K562 (cell line): Measurements from ENCODE around the gene WASF2. TPM values are rescaled to one million over a fixed set of nuclear protein-coding genes. Genes with fewer than 3 reads are reported as not detected.

Source experiments
- CBFA2T2 ChIP-seq: fragments of 450-650 bp; conservative IDR thresholded peaks from 2 replicates; pipeline ENCODE4 v1.6.1; 2017; ENCODE audit warnings: mild to moderate bottlenecking
- CBX1 ChIP-seq: sonication (generic); IDR thresholded peaks from 2 replicates; pipeline ENCODE4 v1.6.1; 2016; ENCODE audit warnings: antibody characterized with exemption, low read depth, mild to moderate bottlenecking
- CREM ChIP-seq: IDR thresholded peaks from 2 replicates; pipeline ENCODE4 v1.6.1; 2014; ENCODE audit warnings: antibody characterized with exemption, low read depth
- CXXC5 ChIP-seq: fragments of 250-450 bp; sonication (Bioruptor Pico); IDR thresholded peaks from 2 replicates; pipeline ENCODE4 v1.8.0; 2022; ENCODE audit warnings: inconsistent platforms, mild to moderate bottlenecking, moderate library complexity
- EHMT2 ChIP-seq: fragments of 450-650 bp; IDR thresholded peaks from 2 replicates; pipeline ENCODE4 v1.6.1; 2018; ENCODE audit warnings: antibody characterized with exemption
- EP400 ChIP-seq: fragments of 450-650 bp; IDR thresholded peaks from 2 replicates; pipeline ENCODE4 v1.6.1; 2017; ENCODE audit warnings: antibody characterized with exemption, mild to moderate bottlenecking, moderate library complexity
- FOXA1 ChIP-seq: fragments of 450-650 bp; IDR thresholded peaks from 2 replicates; pipeline ENCODE4 v1.6.1; 2016; ENCODE audit warnings: mild to moderate bottlenecking, borderline replicate concordance
- GABPA ChIP-seq: fragments of 200-800 bp; sonication (Bioruptor generic); conservative IDR thresholded peaks from 2 replicates; pipeline ENCODE4 v1.6.1; 2016; ENCODE audit warnings: low read depth, missing genetic modification characterization, missing compliant biosample characterization
- GATAD2A ChIP-seq: fragments of 450-650 bp; IDR thresholded peaks from 2 replicates; pipeline ENCODE4 v1.6.1; 2017
- JUNB ChIP-seq: fragments of 450-650 bp; formaldehyde crosslinking; conservative IDR thresholded peaks from 2 replicates; pipeline ENCODE4 v1.4.0; 2020; ENCODE audit warnings: mild to moderate bottlenecking
- MCM3 ChIP-seq: fragments of 450-650 bp; IDR thresholded peaks from 2 replicates; pipeline ENCODE4 v1.6.1; 2016
- NFIX ChIP-seq: fragments of 250-450 bp; sonication (Bioruptor Pico); IDR thresholded peaks from 2 replicates; pipeline ENCODE4 v1.4.0; 2020; ENCODE audit warnings: low read depth, mild to moderate bottlenecking, moderate library complexity
- OTX1 ChIP-seq: fragments of 450-650 bp; formaldehyde crosslinking; IDR thresholded peaks from 2 replicates; pipeline ENCODE4 v1.4.0; 2022; ENCODE audit warnings: mild to moderate bottlenecking
- POLR2B ChIP-seq: fragments of 450-650 bp; IDR thresholded peaks from 2 replicates; pipeline ENCODE4 v1.6.1; 2018; ENCODE audit warnings: low read depth; ENCODE audit not compliant: partially characterized antibody
- RBBP5 ChIP-seq: fragments of 200-600 bp; sonication (generic); IDR thresholded peaks from 2 replicates; pipeline ENCODE4 v1.6.1; 2012; ENCODE audit warnings: borderline replicate concordance, mild to moderate bottlenecking, low read length, control low read depth, inconsistent platforms; ENCODE audit not compliant: insufficient read depth, poor library complexity, severe bottlenecking
- SRF ChIP-seq, 2 experiments: fragments of 250-450, 450-650 bp in 1 of 2; sonication (Bioruptor Pico) in 1 of 2; sonication (generic) in 1 of 2; formaldehyde crosslinking; IDR thresholded peaks; 2 replicates each; pipeline versions ENCODE4 v1.5.0 to v1.5.1; 2020 to 2022; ENCODE audit warnings: mild to moderate bottlenecking in 1 of 2, missing genetic modification reagents in 1 of 2
- SUPT5H ChIP-seq: fragments of 450-650 bp; IDR thresholded peaks from 2 replicates; pipeline ENCODE4 v1.6.1; 2016
- TEAD4 ChIP-seq, 2 experiments: sonication (generic) in 1 of 2; formaldehyde crosslinking in 1 of 2; IDR thresholded peaks; 2 replicates each; pipeline versions ENCODE4 v1.6.1 to v1.8.0; 2012 to 2022; ENCODE audit warnings: borderline replicate concordance in 1 of 2, inconsistent platforms in 1 of 2, low read length in 1 of 2, mild to moderate bottlenecking in 1 of 2, missing genetic modification reagents in 1 of 2
- ZBTB17 ChIP-seq: fragments of 450-650 bp; formaldehyde crosslinking; IDR thresholded peaks from 2 replicates; pipeline ENCODE4 v1.4.0; 2020; ENCODE audit warnings: mild to moderate bottlenecking
- ZBTB7A ChIP-seq: IDR thresholded peaks from 2 replicates; pipeline ENCODE4 v1.6.1; 2011; ENCODE audit warnings: low read depth, mild to moderate bottlenecking, low read length, moderate library complexity, borderline replicate concordance; ENCODE audit not compliant: control insufficient read depth
- ZEB2 ChIP-seq: fragments of 450-650 bp; IDR thresholded peaks from 2 replicates; pipeline ENCODE4 v1.6.1; 2016
- ZNF324 ChIP-seq: fragments of 250-450 bp; sonication (Bioruptor Pico); IDR thresholded peaks from 2 replicates; pipeline ENCODE4 v1.4.0; 2020; ENCODE audit warnings: mild to moderate bottlenecking
- polyA plus RNA-seq, 8 experiments: library from polyadenylated mRNA; depleted of rRNA in 4 of 8; stranded (reverse) in 5 of 8; unstranded in 3 of 8; fragments of >200 nt; fragmentation: Nextera tagmentation in 2 of 8; fragmentation: Illumina TruSeq in 1 of 8; extraction: Ambion mirVana in 2 of 8; extraction: Trizol in 1 of 8; gene quantifications; 2 replicates each; pipeline versions ENCODE4 v1.2.1 to v1.2.3, GENCODE V29; 2011 to 2014; ENCODE audit warnings: inconsistent platforms in 1 of 8, missing spikeins in 1 of 8
- total RNA-seq, 7 experiments: library from RNA; depleted of rRNA in 6 of 7; stranded (reverse); fragments of >200 nt in 6 of 7; fragmentation: Illumina TruSeq in 2 of 7; extraction: Trizol in 2 of 7; gene quantifications; 2 replicates each; pipeline versions ENCODE4 v1.2.1 to v1.2.3, GENCODE V29; 2011 to 2021; ENCODE audit warnings: low replicate concordance in 1 of 7
- TF ChIP-seq, protein P1 (sequence below): fragments of 450-650 bp; formaldehyde crosslinking; IDR thresholded peaks from 2 replicates; pipeline ENCODE4 v1.4.0; 2022; ENCODE audit warnings: mild to moderate bottlenecking, moderate library complexity
- TF ChIP-seq, protein P2 (sequence below), 2 experiments: fragments of 450-650 bp in 1 of 2; sonication (generic) in 1 of 2; formaldehyde crosslinking in 1 of 2; IDR thresholded peaks in 1 of 2; conservative IDR thresholded peaks in 1 of 2; 2 replicates each; pipeline versions ENCODE4 v1.6.1 to v1.8.1; 2016 to 2023; ENCODE audit warnings: mild to moderate bottlenecking in 2 of 2, moderate library complexity in 2 of 2, inconsistent platforms in 1 of 2, missing genetic modification reagents in 1 of 2
- TF ChIP-seq, protein P3 (sequence below): fragments of 450-650 bp; IDR thresholded peaks from 2 replicates; pipeline ENCODE4 v1.6.1; 2016; ENCODE audit warnings: borderline replicate concordance

The WASF2 gene
- total and polyA plus RNA-seq, 9 of the 15 experiments (the other 6 are each of a cell fraction or from before 2014, with no cell fraction given), result 8.2 to 163 (median 31.2) TPM

DNA sequence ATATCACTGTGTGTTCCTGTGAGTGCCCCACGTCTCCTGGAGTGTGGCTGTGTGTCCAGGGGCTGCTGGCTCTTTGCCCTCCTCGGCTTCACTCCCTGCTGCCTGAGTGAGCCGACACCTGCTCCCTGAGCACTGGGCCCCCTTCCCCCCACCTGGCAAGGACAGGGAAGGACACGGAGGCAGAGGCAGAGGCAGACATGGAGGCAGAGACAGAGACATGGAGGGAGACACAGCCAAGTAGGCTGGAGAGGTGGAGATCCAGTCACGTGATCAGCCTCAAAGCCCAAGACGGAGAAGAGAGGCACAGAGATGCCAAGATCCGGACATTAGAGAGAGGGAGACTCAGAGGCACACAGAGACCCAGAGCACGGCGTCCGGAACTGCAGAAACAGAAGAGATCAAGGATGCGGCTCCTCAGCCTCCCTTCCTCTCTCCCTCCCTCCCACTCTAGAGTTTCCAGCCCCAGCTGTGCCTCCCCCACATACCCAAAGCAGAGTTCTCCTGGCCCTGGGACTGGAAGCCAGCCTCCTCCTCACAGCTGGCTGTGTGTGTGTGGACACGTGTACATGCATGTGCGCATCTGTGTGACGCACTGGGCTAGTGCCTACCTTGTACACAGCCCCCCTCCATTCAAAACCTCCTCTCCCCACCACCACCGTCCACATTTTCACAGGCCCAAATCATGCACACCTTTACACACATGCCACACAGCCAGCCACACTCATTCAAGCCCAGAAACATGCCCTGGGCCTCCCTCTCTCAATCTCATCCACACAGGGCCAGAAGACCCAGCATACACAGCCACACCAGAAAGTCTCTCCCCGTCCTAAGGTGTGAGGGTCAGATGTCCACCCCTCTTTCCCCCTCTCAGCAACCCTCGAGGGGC lies 39.1 kb upstream of the WASF2 start (continued):
- TF ChIP-seq ZNF324 (CRISPR knock-in tag) (no peak), RBBP5 (no peak), GABPA (tag) (peak; percentile 37; the same call in 1 of the 2 replicates), GATAD2A (peak; percentile 63; the same call in 1 of the 2 replicates), SRF (CRISPR knock-in tag; IDR thresholded peaks at IDR 0.05) (peak in 1 of 2 experiments; percentile 35; a peak in 1 of 4 replicates), JUNB (CRISPR knock-in tag) (no peak), NFIX (CRISPR knock-in tag) (no peak), TEAD4 (IDR thresholded peaks at IDR 0.05; ENCODE audit: low read length) (peak; percentile 33; the same call in 1 of the 2 replicates), TEAD4 (CRISPR knock-in tag; IDR thresholded peaks at IDR 0.05; ENCODE audit: borderline replicate concordance) (no peak), FOXA1 (no peak), EHMT2 (no peak), EP400 (peak; percentile 69; the same call in 1 of the 2 replicates), ZBTB17 (CRISPR knock-in tag) (0 out of 2 replicates have a peak, but pooled peaks have one; percentile 69), SUPT5H (0 out of 2 replicates have a peak, but pooled peaks have one; percentile 48), CREM (peak; percentile 68), OTX1 (CRISPR knock-in tag) (peak; percentile 6; the same call in 1 of the 2 replicates), CXXC5 (peak; percentile 32), ZBTB7A (peak; percentile 50; the same call in 1 of the 2 replicates), CBFA2T2 (peak; percentile 87), POLR2B (peak; percentile 39), CBX1 (no peak), ZEB2 (peak; percentile 37; the same call in 1 of the 2 replicates), MCM3 (no peak)
- TF ChIP-seq, protein P1, sequence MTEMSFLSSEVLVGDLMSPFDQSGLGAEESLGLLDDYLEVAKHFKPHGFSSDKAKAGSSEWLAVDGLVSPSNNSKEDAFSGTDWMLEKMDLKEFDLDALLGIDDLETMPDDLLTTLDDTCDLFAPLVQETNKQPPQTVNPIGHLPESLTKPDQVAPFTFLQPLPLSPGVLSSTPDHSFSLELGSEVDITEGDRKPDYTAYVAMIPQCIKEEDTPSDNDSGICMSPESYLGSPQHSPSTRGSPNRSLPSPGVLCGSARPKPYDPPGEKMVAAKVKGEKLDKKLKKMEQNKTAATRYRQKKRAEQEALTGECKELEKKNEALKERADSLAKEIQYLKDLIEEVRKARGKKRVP (CRISPR knock-in tag), result peak; percentile 3; the same call in 1 of the 2 replicates
- TF ChIP-seq, protein P2, sequence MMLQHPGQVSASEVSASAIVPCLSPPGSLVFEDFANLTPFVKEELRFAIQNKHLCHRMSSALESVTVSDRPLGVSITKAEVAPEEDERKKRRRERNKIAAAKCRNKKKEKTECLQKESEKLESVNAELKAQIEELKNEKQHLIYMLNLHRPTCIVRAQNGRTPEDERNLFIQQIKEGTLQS (IDR thresholded peaks at IDR 0.05), result no peak
- TF ChIP-seq, protein P2 (CRISPR knock-in tag; conservative IDR thresholded peaks at IDR 0.05), result no peak
- TF ChIP-seq, protein P3, sequence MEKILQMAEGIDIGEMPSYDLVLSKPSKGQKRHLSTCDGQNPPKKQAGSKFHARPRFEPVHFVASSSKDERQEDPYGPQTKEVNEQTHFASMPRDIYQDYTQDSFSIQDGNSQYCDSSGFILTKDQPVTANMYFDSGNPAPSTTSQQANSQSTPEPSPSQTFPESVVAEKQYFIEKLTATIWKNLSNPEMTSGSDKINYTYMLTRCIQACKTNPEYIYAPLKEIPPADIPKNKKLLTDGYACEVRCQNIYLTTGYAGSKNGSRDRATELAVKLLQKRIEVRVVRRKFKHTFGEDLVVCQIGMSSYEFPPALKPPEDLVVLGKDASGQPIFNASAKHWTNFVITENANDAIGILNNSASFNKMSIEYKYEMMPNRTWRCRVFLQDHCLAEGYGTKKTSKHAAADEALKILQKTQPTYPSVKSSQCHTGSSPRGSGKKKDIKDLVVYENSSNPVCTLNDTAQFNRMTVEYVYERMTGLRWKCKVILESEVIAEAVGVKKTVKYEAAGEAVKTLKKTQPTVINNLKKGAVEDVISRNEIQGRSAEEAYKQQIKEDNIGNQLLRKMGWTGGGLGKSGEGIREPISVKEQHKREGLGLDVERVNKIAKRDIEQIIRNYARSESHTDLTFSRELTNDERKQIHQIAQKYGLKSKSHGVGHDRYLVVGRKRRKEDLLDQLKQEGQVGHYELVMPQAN, result peak; percentile 67
